Sigmoid colon (tissue), 4 donors: ENCODE measurements around the gene BCL2A1.

Experiments
- CTCF ChIP-seq, 4 experiments: fragments of 450-650 bp in 3 of 4; fragments of 200-600 bp in 1 of 4; IDR thresholded peaks; one replicate each; pipeline ENCODE4 v1.5.1; 2016 to 2019; ENCODE audit warnings: antibody characterized with exemption in 4 of 4, mild to moderate bottlenecking in 3 of 4, moderate library complexity in 2 of 4
- POLR2AphosphoS5 ChIP-seq, 4 donors: sonication (generic); formaldehyde crosslinking; IDR thresholded peaks; one replicate each; pipeline ENCODE4 v1.6.1; 2017; ENCODE audit warnings: antibody characterized with exemption in 4 of 4

GRCh38 chr15:79944622-79945021 lies 26.4 kb downstream of the BCL2A1 start:
- TF ChIP-seq CTCF (IDR thresholded peaks at IDR 0.05) (no peak), POLR2AphosphoS5 (IDR thresholded peaks at IDR 0.05) (no peak)
